ENCODE measurements around the gene ITCH.

DNA sequence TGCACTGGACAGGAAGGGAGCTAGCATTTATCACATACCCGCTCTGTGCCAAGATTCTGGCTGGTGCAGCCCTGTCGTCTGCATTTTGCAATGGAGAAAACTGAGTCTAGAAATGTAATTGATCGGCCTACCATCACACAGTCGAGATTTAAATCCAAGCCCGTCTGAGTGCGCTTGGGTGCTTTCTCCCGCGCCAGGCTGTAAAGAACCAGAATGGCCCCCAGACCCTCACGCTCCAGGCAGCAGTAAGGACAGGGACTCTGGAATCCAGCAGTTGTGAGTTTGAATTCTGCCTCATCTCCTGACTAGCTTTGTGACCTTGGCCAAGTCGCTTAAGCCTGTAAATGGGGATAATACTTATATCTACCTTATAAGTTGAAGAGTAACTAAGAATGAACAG is 163.9 kb downstream of the ITCH start:
- TF ChIP-seq, protein P1, sequence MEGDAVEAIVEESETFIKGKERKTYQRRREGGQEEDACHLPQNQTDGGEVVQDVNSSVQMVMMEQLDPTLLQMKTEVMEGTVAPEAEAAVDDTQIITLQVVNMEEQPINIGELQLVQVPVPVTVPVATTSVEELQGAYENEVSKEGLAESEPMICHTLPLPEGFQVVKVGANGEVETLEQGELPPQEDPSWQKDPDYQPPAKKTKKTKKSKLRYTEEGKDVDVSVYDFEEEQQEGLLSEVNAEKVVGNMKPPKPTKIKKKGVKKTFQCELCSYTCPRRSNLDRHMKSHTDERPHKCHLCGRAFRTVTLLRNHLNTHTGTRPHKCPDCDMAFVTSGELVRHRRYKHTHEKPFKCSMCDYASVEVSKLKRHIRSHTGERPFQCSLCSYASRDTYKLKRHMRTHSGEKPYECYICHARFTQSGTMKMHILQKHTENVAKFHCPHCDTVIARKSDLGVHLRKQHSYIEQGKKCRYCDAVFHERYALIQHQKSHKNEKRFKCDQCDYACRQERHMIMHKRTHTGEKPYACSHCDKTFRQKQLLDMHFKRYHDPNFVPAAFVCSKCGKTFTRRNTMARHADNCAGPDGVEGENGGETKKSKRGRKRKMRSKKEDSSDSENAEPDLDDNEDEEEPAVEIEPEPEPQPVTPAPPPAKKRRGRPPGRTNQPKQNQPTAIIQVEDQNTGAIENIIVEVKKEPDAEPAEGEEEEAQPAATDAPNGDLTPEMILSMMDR (IDR thresholded peaks at IDR 0.05; ENCODE audit: insufficient read depth, low read length, poor library complexity, severe bottlenecking): no peak
- TF ChIP-seq EZH2phosphoT487 (conservative IDR thresholded peaks at IDR 0.05; ENCODE audit: low read length): no peak
